Upper lobe of right lung (tissue), 1 donor: ENCODE measurements around the gene DMTF1. TPM values are rescaled to one million over a fixed set of nuclear protein-coding genes. Genes with fewer than 3 reads are reported as not detected.

Experiments
- ATAC-seq: fragments of 200-7000 bp; cut with Tn5 transposase; one replicate; pipeline ENCODE4 v1.9.1; 2020; ENCODE audit warnings: mild to moderate bottlenecking, moderate library complexity
- DNase-seq: peaks from one replicate; pipeline ENCODE4 v3.0.0-alpha.2; 2020
- H3K27ac ChIP-seq: fragments of 200-600 bp; one replicate; pipeline ENCODE4 v1.8.0; 2022
- H3K27me3 ChIP-seq: fragments of 200-600 bp; one replicate; pipeline ENCODE4 v1.8.0; 2022; ENCODE audit warnings: mild to moderate bottlenecking
- H3K36me3 ChIP-seq: fragments of 200-600 bp; one replicate; pipeline ENCODE4 v1.8.0; 2022
- H3K4me1 ChIP-seq: fragments of 200-600 bp; one replicate; pipeline ENCODE4 v1.8.0; 2022
- H3K4me3 ChIP-seq: fragments of 200-600 bp; one replicate; pipeline ENCODE4 v1.8.0; 2022; ENCODE audit warnings: mild to moderate bottlenecking
- H3K9me3 ChIP-seq: fragments of 200-600 bp; one replicate; pipeline ENCODE4 v1.8.0; 2022
- intact Hi-C: fragments of 100-400 bp; cut with DNase I; formaldehyde crosslinking; loops from one replicate; pipeline ENCODE4 v1.11.0; 2022
- total RNA-seq: library from RNA; stranded (reverse); fragmentation: NEBNext Ultra II Directional; extraction: Animal tissue kit (Norgen Biotek cat#: 25700); gene quantifications from one replicate; pipeline ENCODE4 v1.2.1, GENCODE V29; 2021
- TF ChIP-seq, protein P1 (sequence below): fragments of 200-600 bp; IDR thresholded peaks from one replicate; pipeline ENCODE4 v1.8.0; 2022; ENCODE audit warnings: antibody characterized with exemption
- donor health status: DM: no; HTN: yes; CAD: no; lungs with severe emphysema.

DMTF1 gene
- total RNA-seq, 1 donor from 2014 or later, result 82.8 TPM

DNA sequence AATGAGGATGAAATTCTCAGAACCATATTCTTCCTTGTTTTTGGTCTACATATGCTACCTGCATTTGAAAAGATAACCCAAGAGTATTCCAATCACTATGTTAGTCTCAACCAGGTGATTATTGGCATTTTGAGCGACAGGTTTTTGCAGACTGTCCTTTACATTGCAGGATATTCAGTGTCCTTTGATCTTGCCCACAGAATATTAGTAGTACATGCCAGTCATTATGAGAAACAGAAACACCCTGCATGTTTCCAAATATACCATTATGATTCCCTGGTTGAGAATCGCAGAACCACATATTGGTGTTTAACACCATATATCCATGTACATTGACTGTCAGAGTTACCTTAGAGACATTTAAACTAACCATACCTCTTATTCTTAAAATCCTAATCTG is 36.7 kb downstream of the DMTF1 start:
- DNase-seq (no peak), ATAC-seq (no peak)
- no peaks in the 10 kb centered on the region for H3K4me1 ChIP-seq
- H3K27me3 ChIP-seq, result no peaks in the 10 kb centered on the region
- H3K9me3 ChIP-seq, result no peaks in the 10 kb centered on the region
- H3K36me3 ChIP-seq, result peaks cover 96% of the 10 kb centered on the region
- intact Hi-C loops, result no loop called here
- TF ChIP-seq, protein P1, sequence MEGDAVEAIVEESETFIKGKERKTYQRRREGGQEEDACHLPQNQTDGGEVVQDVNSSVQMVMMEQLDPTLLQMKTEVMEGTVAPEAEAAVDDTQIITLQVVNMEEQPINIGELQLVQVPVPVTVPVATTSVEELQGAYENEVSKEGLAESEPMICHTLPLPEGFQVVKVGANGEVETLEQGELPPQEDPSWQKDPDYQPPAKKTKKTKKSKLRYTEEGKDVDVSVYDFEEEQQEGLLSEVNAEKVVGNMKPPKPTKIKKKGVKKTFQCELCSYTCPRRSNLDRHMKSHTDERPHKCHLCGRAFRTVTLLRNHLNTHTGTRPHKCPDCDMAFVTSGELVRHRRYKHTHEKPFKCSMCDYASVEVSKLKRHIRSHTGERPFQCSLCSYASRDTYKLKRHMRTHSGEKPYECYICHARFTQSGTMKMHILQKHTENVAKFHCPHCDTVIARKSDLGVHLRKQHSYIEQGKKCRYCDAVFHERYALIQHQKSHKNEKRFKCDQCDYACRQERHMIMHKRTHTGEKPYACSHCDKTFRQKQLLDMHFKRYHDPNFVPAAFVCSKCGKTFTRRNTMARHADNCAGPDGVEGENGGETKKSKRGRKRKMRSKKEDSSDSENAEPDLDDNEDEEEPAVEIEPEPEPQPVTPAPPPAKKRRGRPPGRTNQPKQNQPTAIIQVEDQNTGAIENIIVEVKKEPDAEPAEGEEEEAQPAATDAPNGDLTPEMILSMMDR, result no peak
- no peak overlapping the region for H3K27ac ChIP-seq
- H3K4me3 ChIP-seq, result no peak overlapping the region

DNA sequence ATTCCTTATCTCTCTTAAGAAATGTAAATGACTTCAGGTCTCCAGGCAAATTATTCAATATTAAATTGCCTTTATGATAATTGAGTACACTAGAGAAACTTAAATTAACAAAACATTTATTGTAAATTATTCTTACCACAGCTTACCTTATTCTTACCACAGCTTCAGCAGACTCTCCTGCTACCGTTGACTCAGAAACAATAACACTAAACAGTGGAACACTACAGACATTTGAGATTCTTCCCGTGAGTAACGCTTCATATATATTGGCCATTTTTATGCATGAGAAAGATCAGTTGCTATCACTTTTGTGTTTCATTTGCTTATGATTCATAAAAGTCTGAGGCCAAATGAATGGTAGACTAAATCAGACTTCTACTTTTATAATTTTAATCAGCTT is 38.5 kb downstream of the DMTF1 start:
- TF ChIP-seq, protein P1, result no peak
- no peak overlapping the region for H3K4me3 ChIP-seq
- no peaks in the 10 kb centered on the region for H3K27me3 ChIP-seq
- H3K27ac ChIP-seq, result no peak overlapping the region
- H3K4me1 ChIP-seq, result no peaks in the 10 kb centered on the region
- ATAC-seq (no peak), DNase-seq (no peak)
- intact Hi-C loops, result no loop called here
- peaks cover 96% of the 10 kb centered on the region for H3K36me3 ChIP-seq
- H3K9me3 ChIP-seq, result no peaks in the 10 kb centered on the region

DNA sequence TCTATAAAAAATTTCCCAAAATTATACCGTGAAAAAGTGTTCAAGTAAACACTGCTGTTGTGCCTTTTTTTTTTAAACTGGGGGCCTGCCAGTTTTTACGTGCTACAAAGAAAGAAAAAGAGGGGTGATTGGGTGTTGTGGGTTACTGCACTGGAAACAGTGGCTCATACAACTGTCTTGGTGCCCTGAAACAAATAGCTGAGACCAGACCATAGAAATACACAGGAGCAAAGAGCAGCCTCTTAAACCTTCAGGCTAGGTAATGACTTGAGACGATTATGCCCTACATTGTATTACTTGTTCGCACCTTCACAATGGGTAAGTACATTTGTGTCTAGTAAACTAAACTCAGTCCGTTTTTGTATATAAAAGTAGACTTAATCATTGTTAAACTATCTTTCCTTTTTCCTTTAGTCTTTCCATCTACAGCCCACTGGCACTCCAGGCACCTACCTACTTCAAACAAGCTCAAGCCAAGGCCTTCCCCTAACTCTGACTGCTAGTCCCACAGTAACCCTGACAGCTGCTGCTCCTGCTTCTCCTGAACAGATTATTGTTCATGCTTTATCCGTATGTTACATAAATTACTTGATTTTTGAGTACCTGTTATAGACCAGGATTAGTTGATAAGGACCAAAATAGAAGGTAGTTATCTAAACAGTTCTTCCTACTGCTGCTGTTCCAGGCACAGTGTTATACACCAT is 40.7 kb downstream of the DMTF1 start:
- Histone ChIP-seq H3K4me3 (no peak overlapping the region), H3K36me3 (peaks cover 99% of the 10 kb centered on the region), H3K27me3 (no peaks in the 10 kb centered on the region), H3K9me3 (no peaks in the 10 kb centered on the region), H3K4me1 (no peaks in the 10 kb centered on the region), H3K27ac (no peak overlapping the region)
- DNase-seq, result no peak
- TF ChIP-seq, protein P1, result no peak
- intact Hi-C loops, result no loop called here
- ATAC-seq, result no peak

DNA sequence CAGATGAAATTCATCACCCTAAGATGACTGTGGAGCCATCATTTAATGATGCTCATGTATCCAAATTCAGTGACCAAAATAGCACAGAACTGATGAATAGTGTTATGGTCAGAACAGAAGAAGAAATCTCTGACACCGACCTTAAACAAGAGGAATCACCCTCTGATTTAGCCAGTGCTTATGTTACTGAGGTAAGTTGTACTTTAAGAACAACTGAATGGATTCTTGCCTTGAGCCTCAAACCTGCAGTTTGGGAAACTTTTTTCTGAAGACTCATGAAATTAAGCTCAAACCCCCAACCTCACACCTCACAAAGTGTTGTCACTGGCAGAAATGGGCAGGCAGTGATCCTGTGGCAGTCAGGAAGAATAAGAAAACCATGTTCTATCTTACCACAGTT is 41.7 kb downstream of the DMTF1 start:
- DNase-seq, result no peak
- Histone ChIP-seq H3K36me3 (peaks cover 99% of the 10 kb centered on the region), H3K9me3 (no peaks in the 10 kb centered on the region), H3K27me3 (no peaks in the 10 kb centered on the region), H3K4me3 (no peak overlapping the region), H3K27ac (no peak overlapping the region), H3K4me1 (no peaks in the 10 kb centered on the region)
- intact Hi-C loops, result no loop called here
- TF ChIP-seq, protein P1, result no peak
- ATAC-seq, result no peak

- no peaks in the 10 kb centered on the region for H3K27me3 ChIP-seq
- intact Hi-C loops, result no loop called here
- TF ChIP-seq, protein P1, result no peak
- no peak for DNase-seq
- peaks cover 47% of the 10 kb centered on the region for H3K36me3 ChIP-seq
- ATAC-seq, result no peak
- H3K9me3 ChIP-seq, result no peaks in the 10 kb centered on the region
- peaks cover 37% of the 10 kb centered on the region for H3K4me1 ChIP-seq
- no peak overlapping the region for H3K4me3 ChIP-seq
- H3K27ac ChIP-seq, result no peak overlapping the region
Measured at GRCh38 chr7:87199241-87199640, 47.0 kb downstream of the DMTF1 start.
